ENCODE measurements around the gene USP49. TPM values are rescaled to one million over a fixed set of nuclear protein-coding genes. Genes with fewer than 3 reads are reported as not detected.

USP49 gene
- total and polyA plus RNA-seq, 2 of the 13 experiments (the other 11 are each of a cell fraction or from before 2014, with no cell fraction given), result 2.9 to 4.3 TPM

GRCh38 chr6:41895300-41896233, at the start of gene USP49 (continued):
- TF ChIP-seq NFAT5 (CRISPR knock-in tag; IDR thresholded peaks at IDR 0.05) (no peak), PATZ1 (CRISPR knock-in tag; IDR thresholded peaks at IDR 0.05) (no peak), ZNF547 (CRISPR knock-in tag; IDR thresholded peaks at IDR 0.05) (0 out of 2 replicates have a peak, but pooled peaks have one; percentile 39), ZNF652 (CRISPR knock-in tag; IDR thresholded peaks at IDR 0.05; ENCODE audit: borderline replicate concordance, low read depth) (no peak), MED13 (CRISPR knock-in tag; IDR thresholded peaks at IDR 0.05) (no peak), KLF9 (CRISPR knock-in tag; IDR thresholded peaks at IDR 0.05; ENCODE audit: low read depth) (no peak), CBX2 (IDR thresholded peaks at IDR 0.05; ENCODE audit: low read depth, low read length) (no peak), CBX2 (CRISPR knock-in tag; IDR thresholded peaks at IDR 0.05; ENCODE audit: low read depth) (no peak), USF2 (IDR thresholded peaks at IDR 0.05; ENCODE audit: low read depth, low read length) (no peak), USF2 (CRISPR knock-in tag; IDR thresholded peaks at IDR 0.05; ENCODE audit: borderline replicate concordance) (peak; percentile 56; the same call in 1 of the 2 replicates), LBX2 (CRISPR knock-in tag; IDR thresholded peaks at IDR 0.05; ENCODE audit: borderline replicate concordance) (no peak), CENPT (CRISPR knock-in tag; IDR thresholded peaks at IDR 0.05; ENCODE audit: low read depth) (no peak), CBX5 (CRISPR knock-in tag; IDR thresholded peaks at IDR 0.05; ENCODE audit: borderline replicate concordance) (no peak), ZNF639 (CRISPR knock-in tag; conservative IDR thresholded peaks at IDR 0.05) (no peak), SKI (IDR thresholded peaks at IDR 0.05; ENCODE audit: partially characterized antibody) (no peak), SIN3A (IDR thresholded peaks at IDR 0.05; ENCODE audit: borderline replicate concordance, low read depth, low read length) (peak; percentile 36; the same call in 1 of the 2 replicates)
